ENCODE data around the gene RNF169.

GRCh38 chr11:74771139-74771538 lies 22.5 kb downstream of the RNF169 start:
- TF ChIP-seq CTCF (IDR thresholded peaks at IDR 0.05) (no peak), EP300 (IDR thresholded peaks at IDR 0.05) (no peak)

All from ovary (tissue), 3 donors.